H9 (cell line): ENCODE results near the gene TRAF2. TPM values are rescaled to one million over a fixed set of nuclear protein-coding genes. Genes with fewer than 3 reads are reported as not detected.

Experiments
- DNase-seq: peaks from one replicate; pipeline ENCODE4 v3.0.0-alpha.2; 2017
- H2AFZ ChIP-seq: one replicate; pipeline ENCODE4 v1.6.1; 2013; ENCODE audit warnings: mild to moderate bottlenecking, low read length, control low read depth, moderate library complexity
- H2AK5ac ChIP-seq: 2 replicates; pipeline ENCODE4 v1.6.1; 2013; ENCODE audit warnings: low read length, control low read depth, mixed read lengths; ENCODE audit not compliant: insufficient read length
- H2BK120ac ChIP-seq: one replicate; pipeline ENCODE4 v1.6.1; 2013; ENCODE audit warnings: low read depth, mild to moderate bottlenecking, low read length, control low read depth, inconsistent platforms; ENCODE audit not compliant: poor library complexity, severe bottlenecking
- H2BK12ac ChIP-seq: 2 replicates; pipeline ENCODE4 v1.6.1; 2013; ENCODE audit warnings: low read length, control low read depth, mixed read lengths, low read depth; ENCODE audit not compliant: insufficient read length
- H2BK15ac ChIP-seq: 2 replicates; pipeline ENCODE4 v1.6.1; 2013; ENCODE audit warnings: low read depth, low read length, control low read depth
- H2BK20ac ChIP-seq: one replicate; pipeline ENCODE4 v1.6.1; 2013; ENCODE audit warnings: low read depth, mild to moderate bottlenecking, low read length, control low read depth, inconsistent platforms; ENCODE audit not compliant: poor library complexity, severe bottlenecking
- H2BK5ac ChIP-seq: 2 replicates; pipeline ENCODE4 v1.6.1; 2013; ENCODE audit warnings: low read length, control low read depth, mixed read lengths; ENCODE audit not compliant: insufficient read length
- H3K14ac ChIP-seq: 2 replicates; pipeline ENCODE4 v1.6.1; 2013; ENCODE audit warnings: low read length, control low read depth; ENCODE audit not compliant: insufficient read depth
- H3K18ac ChIP-seq: 2 replicates; pipeline ENCODE4 v1.6.1; 2013; ENCODE audit warnings: low read depth, mild to moderate bottlenecking, mixed read lengths, low read length, control low read depth; ENCODE audit not compliant: insufficient read length
- H3K23ac ChIP-seq: 2 replicates; pipeline ENCODE4 v1.6.1; 2013; ENCODE audit warnings: low read length, control low read depth, mixed read lengths, low read depth; ENCODE audit not compliant: insufficient read length
- H3K23me2 ChIP-seq: 2 replicates; pipeline ENCODE4 v1.6.1; 2013; ENCODE audit warnings: low read depth, mild to moderate bottlenecking, mixed read lengths, low read length, control low read depth; ENCODE audit not compliant: insufficient read length, poor library complexity, severe bottlenecking
- H3K27ac ChIP-seq: 2 replicates; pipeline ENCODE4 v1.5.1; 2013; ENCODE audit warnings: low read length, control low read depth, mixed read lengths, low read depth; ENCODE audit not compliant: insufficient read length
- H3K27me3 ChIP-seq: 2 replicates; pipeline ENCODE4 v1.6.1; 2013; ENCODE audit warnings: low read length, control low read depth, inconsistent platforms; ENCODE audit not compliant: insufficient read depth
- H3K4ac ChIP-seq: 2 replicates; pipeline ENCODE4 v1.6.1; 2013; ENCODE audit warnings: low read depth, mild to moderate bottlenecking, control low read depth, inconsistent platforms, low read length, moderate library complexity
- H3K4me1 ChIP-seq: 2 replicates; pipeline ENCODE4 v1.6.1; 2013; ENCODE audit warnings: low read length, control low read depth, inconsistent platforms; ENCODE audit not compliant: insufficient read depth
- H3K4me2 ChIP-seq: 2 replicates; pipeline ENCODE4 v1.6.1; 2013; ENCODE audit warnings: low read length, control low read depth, mixed read lengths; ENCODE audit not compliant: insufficient read length, insufficient read depth
- H3K56ac ChIP-seq: 2 replicates; pipeline ENCODE4 v1.6.1; 2013; ENCODE audit warnings: low read depth, mild to moderate bottlenecking, mixed read lengths, low read length, control low read depth; ENCODE audit not compliant: insufficient read length
- H3K79me1 ChIP-seq: 2 replicates; pipeline ENCODE4 v1.6.1; 2013; ENCODE audit warnings: low read depth, mild to moderate bottlenecking, moderate library complexity, low read length, control low read depth, inconsistent platforms; ENCODE audit not compliant: insufficient read depth, poor library complexity, severe bottlenecking
- H3K79me2 ChIP-seq: 2 replicates; pipeline ENCODE4 v1.6.1; 2013; ENCODE audit warnings: low read length, control low read depth, inconsistent platforms; ENCODE audit not compliant: insufficient read depth
- H3K9ac ChIP-seq: 2 replicates; pipeline ENCODE4 v1.6.1; 2013; ENCODE audit warnings: low read length, control low read depth, mixed read lengths; ENCODE audit not compliant: insufficient read length; ENCODE audit errors: extremely low read depth
- H3K9me3 ChIP-seq: one replicate; pipeline ENCODE4 v1.6.1; 2013; ENCODE audit warnings: low read depth, low read length, inconsistent platforms; ENCODE audit not compliant: control insufficient read depth
- H3T11ph ChIP-seq: one replicate; pipeline ENCODE4 v1.6.1; 2013; ENCODE audit warnings: mild to moderate bottlenecking, low read length, control low read depth, inconsistent platforms
- H4K20me1 ChIP-seq: one replicate; pipeline ENCODE4 v1.6.1; 2013; ENCODE audit not compliant: control insufficient read depth, insufficient read length, insufficient read depth
- H4K5ac ChIP-seq: 2 replicates; pipeline ENCODE4 v1.6.1; 2013; ENCODE audit warnings: low read depth, mild to moderate bottlenecking, mixed read lengths, low read length, control low read depth; ENCODE audit not compliant: insufficient read length
- H4K8ac ChIP-seq: replicated peaks from 2 replicates; pipeline ENCODE4 v1.6.1; 2013; ENCODE audit warnings: low read length, control low read depth, mixed read lengths, low read depth; ENCODE audit not compliant: insufficient read length
- H4K91ac ChIP-seq: 2 replicates; pipeline ENCODE4 v1.6.1; 2013; ENCODE audit warnings: low read depth, mild to moderate bottlenecking, moderate library complexity, mixed read lengths, low read length, control low read depth; ENCODE audit not compliant: insufficient read length
- H3K27ac Mint-ChIP-seq, 3 experiments: 2 replicates in 2 of 3; 3 replicates in 1 of 3; pipeline ENCODE4 v1.8.0; 2020 to 2021; ENCODE audit warnings: mixed read lengths in 3 of 3, mild to moderate bottlenecking in 1 of 3, moderate library complexity in 1 of 3
- H3K27me3 Mint-ChIP-seq: 2 replicates; pipeline ENCODE4 v1.8.0; 2021; ENCODE audit warnings: low read depth, mild to moderate bottlenecking, moderate library complexity, mixed read lengths
- H3K36me3 Mint-ChIP-seq, 3 experiments: 2 replicates in 2 of 3; 3 replicates in 1 of 3; pipeline ENCODE4 v1.8.0; 2020 to 2021; ENCODE audit warnings: low read depth in 3 of 3, mixed read lengths in 3 of 3; ENCODE audit not compliant: insufficient read depth in 1 of 3
- H3K4me1 Mint-ChIP-seq, 2 experiments: 2 replicates each; pipeline ENCODE4 v1.8.0; 2020; ENCODE audit warnings: mixed read lengths in 2 of 2
- H3K4me3 Mint-ChIP-seq, 2 experiments: 2 replicates in 1 of 2; 3 replicates in 1 of 2; pipeline ENCODE4 v1.8.0; 2020 to 2021; ENCODE audit warnings: mild to moderate bottlenecking in 2 of 2, mixed read lengths in 2 of 2, moderate library complexity in 1 of 2
- H3K9me3 Mint-ChIP-seq, 2 experiments: 2 replicates in 1 of 2; 3 replicates in 1 of 2; pipeline ENCODE4 v1.8.0; 2020; ENCODE audit warnings: mild to moderate bottlenecking in 2 of 2, mixed read lengths in 2 of 2, moderate library complexity in 1 of 2
- CTCF ChIP-seq: fragments of 200-600 bp; sonication (generic); conservative IDR thresholded peaks from 3 replicates; pipeline ENCODE4 v1.8.0; 2021; ENCODE audit warnings: antibody characterized with exemption, mild to moderate bottlenecking
- WGBS: extraction: QIAGEN DNeasy Blood & Tissue Kit; methylation state at CpG from one replicate; pipeline ENCODE4 v1.1.7; 2013; ENCODE audit warnings: missing lambda C conversion rate, low lambda C conversion rate, mixed read lengths; ENCODE audit not compliant: insufficient read length; ENCODE audit errors: extremely low coverage; 5-methylcytosine and 5-hydroxymethylcytosine counted together
- total RNA-seq: library from RNA; stranded (reverse); gene quantifications from 2 replicates; pipeline ENCODE4 v1.2.1, GENCODE V29; 2021

Gene TRAF2
- total RNA-seq, 1 experiment from 2014 or later = 48.8 TPM

GRCh38 chr9:136839229-136840139 is 46.8 kb upstream of the TRAF2 start:
- Mint-ChIP-seq H3K4me3 (no peak overlapping the region), H3K27ac (peak overlapping the region in 2 of 3 experiments; percentile 87 to 93; a peak in 5 of 7 replicates), H3K9me3 (no peaks in the 10 kb centered on the region), H3K4me1 (peaks cover 16 to 28% of the 10 kb centered on the region in 2 experiments), H3K27me3 (peaks cover 9% of the 10 kb centered on the region; the same call in 1 of the 2 replicates), H3K36me3 (peaks cover 0 to 15% (median 15%) of the 10 kb centered on the region in 3 experiments; a peak in 4 of 7 replicates)
- Histone ChIP-seq H3K56ac (no peak overlapping the region), H3K23me2 (no peaks in the 10 kb centered on the region), H3K79me2 (no peaks in the 10 kb centered on the region), H3K18ac (no peak overlapping the region), H2AFZ (no peak overlapping the region), H4K8ac (no peak overlapping the region), H3K4me2 (no peak overlapping the region), H2BK12ac (no peak overlapping the region), H3K9ac (no peak overlapping the region), H3K23ac (no peak overlapping the region), H4K20me1 (no peaks in the 10 kb centered on the region), H2BK20ac (no peak overlapping the region), H4K91ac (no peak overlapping the region), H3K27ac (no peak overlapping the region), H3K27me3 (no peaks in the 10 kb centered on the region), H3K14ac (no peak overlapping the region; the same call in 1 of the 2 replicates), H2BK15ac (no peak overlapping the region), H3K9me3 (no peaks in the 10 kb centered on the region), H3K4ac (no peak overlapping the region), H2BK5ac (no peak overlapping the region), H4K5ac (no peak overlapping the region), H3T11ph (no peak overlapping the region), H2AK5ac (no peak overlapping the region), H2BK120ac (no peak overlapping the region), H3K79me1 (no peaks in the 10 kb centered on the region), H3K4me1 (peaks cover 2% of the 10 kb centered on the region; the same call in 1 of the 2 replicates)
- WGBS = no CpG with 5 or more reads among the region's 36 CpGs
- DNase-seq = no peak
- no peak for TF ChIP-seq CTCF
